ENCODE measurements around the gene MRPS23.

DNA sequence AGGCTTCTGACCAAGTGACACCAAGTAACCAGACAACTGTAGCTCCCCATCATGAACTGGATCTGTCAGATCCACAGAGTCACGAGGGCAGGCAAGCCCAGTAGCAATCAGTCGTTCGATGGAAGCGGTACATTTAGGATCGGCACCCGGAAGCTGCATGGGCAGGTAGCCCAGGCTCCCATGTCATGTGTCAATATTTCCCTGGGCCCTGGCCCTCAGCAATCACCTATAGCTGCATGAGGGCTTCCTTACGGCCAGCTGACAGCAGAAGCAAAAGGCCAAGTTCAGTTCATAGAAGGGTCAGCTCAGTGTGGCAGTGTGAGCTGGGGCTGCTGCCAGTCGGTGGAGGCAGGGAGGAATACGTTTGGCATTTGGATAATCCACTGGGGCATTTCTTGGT lies 31.8 kb downstream of the MRPS23 start:
- TF ChIP-seq NFE2L2 (conservative IDR thresholded peaks at IDR 0.05; ENCODE audit: low read length) (no peak), RAD21 (conservative IDR thresholded peaks at IDR 0.05 in 1 of 2, IDR thresholded peaks at IDR 0.05 in 1 of 2) (no peak), CHD2 (IDR thresholded peaks at IDR 0.05; ENCODE audit: low read length, partially characterized antibody) (no peak), EP300 (IDR thresholded peaks at IDR 0.05) (no peak), PHF8 (IDR thresholded peaks at IDR 0.05; ENCODE audit: borderline replicate concordance, low read depth) (no peak), GATA3 (IDR thresholded peaks at IDR 0.05; ENCODE audit: borderline replicate concordance) (no peak), RNF2 (IDR thresholded peaks at IDR 0.05; ENCODE audit: borderline replicate concordance, low read depth) (no peak), JUN (IDR thresholded peaks at IDR 0.05) (no peak), RFX5 (IDR thresholded peaks at IDR 0.05) (no peak), POLR2A (IDR thresholded peaks at IDR 0.05; ENCODE audit: low read length) (no peak), FOSL2 (IDR thresholded peaks at IDR 0.05) (no peak), FOSL2 (CRISPR knock-in tag; IDR thresholded peaks at IDR 0.05) (no peak)
- TF ChIP-seq, protein P1, sequence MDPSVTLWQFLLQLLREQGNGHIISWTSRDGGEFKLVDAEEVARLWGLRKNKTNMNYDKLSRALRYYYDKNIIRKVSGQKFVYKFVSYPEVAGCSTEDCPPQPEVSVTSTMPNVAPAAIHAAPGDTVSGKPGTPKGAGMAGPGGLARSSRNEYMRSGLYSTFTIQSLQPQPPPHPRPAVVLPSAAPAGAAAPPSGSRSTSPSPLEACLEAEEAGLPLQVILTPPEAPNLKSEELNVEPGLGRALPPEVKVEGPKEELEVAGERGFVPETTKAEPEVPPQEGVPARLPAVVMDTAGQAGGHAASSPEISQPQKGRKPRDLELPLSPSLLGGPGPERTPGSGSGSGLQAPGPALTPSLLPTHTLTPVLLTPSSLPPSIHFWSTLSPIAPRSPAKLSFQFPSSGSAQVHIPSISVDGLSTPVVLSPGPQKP (IDR thresholded peaks at IDR 0.05; ENCODE audit: low read depth, low read length): no peak
- TF ChIP-seq, protein P2, sequence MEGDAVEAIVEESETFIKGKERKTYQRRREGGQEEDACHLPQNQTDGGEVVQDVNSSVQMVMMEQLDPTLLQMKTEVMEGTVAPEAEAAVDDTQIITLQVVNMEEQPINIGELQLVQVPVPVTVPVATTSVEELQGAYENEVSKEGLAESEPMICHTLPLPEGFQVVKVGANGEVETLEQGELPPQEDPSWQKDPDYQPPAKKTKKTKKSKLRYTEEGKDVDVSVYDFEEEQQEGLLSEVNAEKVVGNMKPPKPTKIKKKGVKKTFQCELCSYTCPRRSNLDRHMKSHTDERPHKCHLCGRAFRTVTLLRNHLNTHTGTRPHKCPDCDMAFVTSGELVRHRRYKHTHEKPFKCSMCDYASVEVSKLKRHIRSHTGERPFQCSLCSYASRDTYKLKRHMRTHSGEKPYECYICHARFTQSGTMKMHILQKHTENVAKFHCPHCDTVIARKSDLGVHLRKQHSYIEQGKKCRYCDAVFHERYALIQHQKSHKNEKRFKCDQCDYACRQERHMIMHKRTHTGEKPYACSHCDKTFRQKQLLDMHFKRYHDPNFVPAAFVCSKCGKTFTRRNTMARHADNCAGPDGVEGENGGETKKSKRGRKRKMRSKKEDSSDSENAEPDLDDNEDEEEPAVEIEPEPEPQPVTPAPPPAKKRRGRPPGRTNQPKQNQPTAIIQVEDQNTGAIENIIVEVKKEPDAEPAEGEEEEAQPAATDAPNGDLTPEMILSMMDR (IDR thresholded peaks at IDR 0.05): no peak
- TF ChIP-seq, protein P3, sequence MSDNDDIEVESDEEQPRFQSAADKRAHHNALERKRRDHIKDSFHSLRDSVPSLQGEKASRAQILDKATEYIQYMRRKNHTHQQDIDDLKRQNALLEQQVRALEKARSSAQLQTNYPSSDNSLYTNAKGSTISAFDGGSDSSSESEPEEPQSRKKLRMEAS (IDR thresholded peaks at IDR 0.05): no peak

Data from A549 (cell line).